Measurements from ENCODE around the gene MMD. TPM values are rescaled to one million over a fixed set of nuclear protein-coding genes. Genes with fewer than 3 reads are reported as not detected.
"Not testable (repeated sequence)": the region's sequence is repeated elsewhere in the genome, so short reads cannot be mapped to it uniquely, and the experiment has no call there.

The MMD gene
- total RNA-seq, 1 donor from 2014 or later, result 45.5 TPM

GRCh38 chr17:55390364-55390977 is 31.2 kb downstream of the MMD start:
- Mint-ChIP-seq H3K27ac (no peak overlapping the region), H3K4me1 (peaks cover 4% of the 10 kb centered on the region), H3K36me3 (ENCODE audit: low read depth) (peaks cover 30% of the 10 kb centered on the region), H3K4me3 (no peak overlapping the region), H3K27me3 (no peaks in the 10 kb centered on the region), H3K9me3 (no peaks in the 10 kb centered on the region)
- ChIA-PET CTCF (interaction anchor here (1.7 kb wide), 1 partner anchor 124 kb away, joined by 4 read pairs; no protein-coding TSS in a partner anchor), POLR2A (no interaction called here)
- TF ChIP-seq, protein P1, sequence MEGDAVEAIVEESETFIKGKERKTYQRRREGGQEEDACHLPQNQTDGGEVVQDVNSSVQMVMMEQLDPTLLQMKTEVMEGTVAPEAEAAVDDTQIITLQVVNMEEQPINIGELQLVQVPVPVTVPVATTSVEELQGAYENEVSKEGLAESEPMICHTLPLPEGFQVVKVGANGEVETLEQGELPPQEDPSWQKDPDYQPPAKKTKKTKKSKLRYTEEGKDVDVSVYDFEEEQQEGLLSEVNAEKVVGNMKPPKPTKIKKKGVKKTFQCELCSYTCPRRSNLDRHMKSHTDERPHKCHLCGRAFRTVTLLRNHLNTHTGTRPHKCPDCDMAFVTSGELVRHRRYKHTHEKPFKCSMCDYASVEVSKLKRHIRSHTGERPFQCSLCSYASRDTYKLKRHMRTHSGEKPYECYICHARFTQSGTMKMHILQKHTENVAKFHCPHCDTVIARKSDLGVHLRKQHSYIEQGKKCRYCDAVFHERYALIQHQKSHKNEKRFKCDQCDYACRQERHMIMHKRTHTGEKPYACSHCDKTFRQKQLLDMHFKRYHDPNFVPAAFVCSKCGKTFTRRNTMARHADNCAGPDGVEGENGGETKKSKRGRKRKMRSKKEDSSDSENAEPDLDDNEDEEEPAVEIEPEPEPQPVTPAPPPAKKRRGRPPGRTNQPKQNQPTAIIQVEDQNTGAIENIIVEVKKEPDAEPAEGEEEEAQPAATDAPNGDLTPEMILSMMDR (IDR thresholded peaks at IDR 0.05), result no peak
- intact Hi-C loops (cut with micrococcal nuclease), result no loop called here
- no peak for DNase-seq
- ATAC-seq (ENCODE audit: low read depth), result no peak

DNA sequence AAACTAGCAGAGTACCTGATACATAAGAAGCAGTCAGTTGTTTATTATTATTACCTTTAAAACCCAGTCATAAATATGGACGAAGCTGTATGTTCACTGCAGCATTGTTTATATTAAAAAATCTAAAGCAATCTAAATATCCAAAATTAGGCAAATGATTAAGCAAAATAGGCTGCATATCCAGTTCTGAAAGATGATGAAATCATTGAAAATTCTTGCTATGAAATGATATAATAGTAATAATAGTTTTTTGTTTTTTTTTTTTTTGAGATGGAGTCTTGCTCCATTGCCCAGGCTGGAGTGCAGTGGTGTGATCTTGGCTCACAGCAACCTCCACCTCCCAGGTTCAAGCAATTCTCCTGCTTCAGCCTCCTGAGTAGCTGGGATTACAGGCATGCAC is 31.9 kb downstream of the MMD start:
- CTCF ChIA-PET, result interaction anchor here (1.7 kb wide), 1 partner anchor 125 kb away, joined by 4 read pairs; no protein-coding TSS in a partner anchor
- ATAC-seq (ENCODE audit: low read depth); H3K27ac Mint-ChIP-seq; POLR2A ChIA-PET; H3K4me1 Mint-ChIP-seq; intact Hi-C loops (cut with micrococcal nuclease); H3K4me3 Mint-ChIP-seq; H3K27me3 Mint-ChIP-seq; DNase-seq; H3K9me3 Mint-ChIP-seq: not testable (repeated sequence)
- peaks cover 23% of the 10 kb centered on the region for H3K36me3 Mint-ChIP-seq (ENCODE audit: low read depth)

DNA sequence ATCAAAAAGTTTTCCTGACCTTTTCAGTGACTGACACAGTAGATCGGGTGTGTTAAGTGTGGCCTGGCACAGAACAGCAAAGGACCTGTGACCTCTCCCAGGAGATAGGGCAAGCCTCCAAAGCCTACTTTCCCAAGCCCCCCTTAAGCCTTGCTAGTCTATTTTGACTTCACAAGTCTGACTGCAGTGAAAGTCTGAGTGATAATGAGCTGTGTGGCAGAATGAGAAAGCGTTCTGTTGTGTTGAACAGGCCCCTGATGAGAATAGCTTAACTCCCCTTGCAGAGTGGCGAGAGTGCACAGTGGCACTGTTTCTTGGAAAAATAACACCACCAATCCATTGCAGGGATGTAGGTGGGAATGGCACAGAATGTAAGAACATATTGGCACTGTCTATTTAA is 32.8 kb downstream of the MMD start:
- DNase-seq (no peak), ATAC-seq (ENCODE audit: low read depth) (no peak)
- ChIA-PET CTCF (interaction anchor here (1.2 kb wide), 1 partner anchor 125 kb away, joined by 3 read pairs; no protein-coding TSS in a partner anchor), POLR2A (interaction anchor here (0.5 kb wide), 1 partner anchor 9 kb away, joined by 3 read pairs; no protein-coding TSS in a partner anchor)
- no peak overlapping the region for H3K27ac Mint-ChIP-seq
- H3K9me3 Mint-ChIP-seq, result no peaks in the 10 kb centered on the region
- intact Hi-C loops (cut with micrococcal nuclease), result no loop called here
- H3K4me3 Mint-ChIP-seq, result no peak overlapping the region
- TF ChIP-seq, protein P1 (IDR thresholded peaks at IDR 0.05), result no peak
- H3K27me3 Mint-ChIP-seq, result no peaks in the 10 kb centered on the region
- H3K36me3 Mint-ChIP-seq (ENCODE audit: low read depth), result peaks cover 15% of the 10 kb centered on the region
- H3K4me1 Mint-ChIP-seq, result no peaks in the 10 kb centered on the region

- TF ChIP-seq, protein P1 (IDR thresholded peaks at IDR 0.05), result no peak
- ATAC-seq (ENCODE audit: low read depth), result no peak
- ChIA-PET CTCF (interaction anchor here (1.8 kb wide), 1 partner anchor 127 kb away, joined by 4 read pairs; no protein-coding TSS in a partner anchor), POLR2A (no interaction called here)
- Mint-ChIP-seq H3K36me3 (ENCODE audit: low read depth) (peaks cover 5% of the 10 kb centered on the region), H3K27ac (no peak overlapping the region), H3K4me1 (no peaks in the 10 kb centered on the region), H3K27me3 (no peaks in the 10 kb centered on the region), H3K4me3 (no peak overlapping the region), H3K9me3 (no peaks in the 10 kb centered on the region)
- no peak for DNase-seq
- intact Hi-C loops (cut with micrococcal nuclease), result no loop called here
Observed at GRCh38 chr17:55386796-55387332, 34.8 kb downstream of the MMD start.

GRCh38 chr17:55384643-55385232 is 36.9 kb downstream of the MMD start:
- TF ChIP-seq, protein P1 (IDR thresholded peaks at IDR 0.05), result no peak
- CTCF ChIA-PET, result no interaction called here

More at GRCh38 chr17:55384643-55385232, 36.9 kb downstream of the MMD start:
- H3K4me1 Mint-ChIP-seq, result no peaks in the 10 kb centered on the region
- no peak overlapping the region for H3K27ac Mint-ChIP-seq
- H3K36me3 Mint-ChIP-seq (ENCODE audit: low read depth), result no peaks in the 10 kb centered on the region
- DNase-seq, result no peak
- no peak for ATAC-seq (ENCODE audit: low read depth)
- H3K27me3 Mint-ChIP-seq, result no peaks in the 10 kb centered on the region
- POLR2A ChIA-PET, result no interaction called here
- intact Hi-C loops (cut with micrococcal nuclease), result no loop called here
- H3K4me3 Mint-ChIP-seq, result no peak overlapping the region
- no peaks in the 10 kb centered on the region for H3K9me3 Mint-ChIP-seq
